NCI-H128 (cell line): ENCODE results near the gene GNG2.

ENCODE experiments used
- DNase-seq: peaks from one replicate; lab custom pipeline; 2025; ENCODE audit not compliant: unreplicated experiment; lab: John Stamatoyannopoulos, UW

The GNG2 gene

DNA sequence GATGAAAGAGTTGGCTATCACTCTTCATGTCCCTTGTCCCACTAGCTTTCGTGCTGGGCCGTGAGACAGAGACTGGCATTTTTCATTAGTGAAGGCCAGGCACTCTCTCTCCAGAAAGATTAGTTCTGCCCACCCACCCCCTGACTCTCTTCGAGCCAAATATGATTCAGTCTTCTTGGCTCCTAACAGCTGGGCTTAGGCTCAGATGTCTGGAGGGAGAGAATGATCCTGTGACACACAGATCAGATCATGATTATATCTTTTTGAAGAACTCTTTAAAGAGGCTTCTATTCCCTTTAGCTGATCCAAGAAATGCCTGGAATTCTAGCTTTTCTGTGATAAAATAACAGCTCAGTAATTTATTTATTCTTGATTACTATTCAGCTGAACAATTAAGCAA, 5.2 kb upstream of the GNG2 start:
- no peak for DNase-seq

DNA sequence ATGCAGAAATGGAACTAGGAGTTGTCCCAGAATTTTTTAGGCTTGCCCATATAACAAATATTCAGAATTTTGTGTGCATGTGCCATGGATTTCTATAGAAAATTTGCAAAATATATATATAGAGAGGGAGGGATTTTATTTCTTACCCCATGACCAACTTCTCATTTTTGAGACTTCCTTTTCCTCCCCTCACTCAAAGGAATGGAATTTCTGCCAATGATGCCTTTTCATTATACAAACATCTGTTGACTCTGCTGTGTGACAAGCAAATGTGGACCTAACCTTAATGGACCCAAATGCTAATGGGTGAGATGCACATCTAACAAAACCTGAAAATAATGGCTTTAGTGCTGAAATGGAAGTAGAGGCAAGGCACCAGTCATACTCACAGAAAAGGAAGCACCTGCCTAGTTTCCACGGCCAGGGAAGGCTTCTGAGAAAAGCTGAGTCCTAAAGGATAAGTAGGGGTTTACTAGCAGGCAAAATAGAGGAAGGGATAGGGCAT, 3.6 kb upstream of the GNG2 start:
- no peak for DNase-seq

DNA sequence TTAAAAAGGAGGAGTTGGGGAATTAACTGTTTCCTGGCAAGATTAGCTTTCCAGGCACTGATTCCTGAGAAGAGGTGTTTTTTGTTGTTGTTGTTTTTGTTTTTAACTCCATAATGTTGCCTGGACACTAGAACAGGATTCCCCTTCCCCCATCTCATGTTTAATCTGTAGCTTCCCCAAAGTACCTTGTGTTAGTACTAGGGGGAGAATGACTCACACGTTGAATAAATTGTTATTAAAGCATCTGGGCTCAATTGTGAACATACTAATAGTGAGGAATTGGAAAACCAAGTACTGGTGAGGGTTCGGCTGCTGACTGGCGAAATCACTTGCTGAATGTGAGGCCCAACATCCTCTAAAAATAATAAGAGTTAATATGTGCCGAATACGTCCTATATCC, 1.3 kb upstream of the GNG2 start:
- DNase-seq = no peak

DNA sequence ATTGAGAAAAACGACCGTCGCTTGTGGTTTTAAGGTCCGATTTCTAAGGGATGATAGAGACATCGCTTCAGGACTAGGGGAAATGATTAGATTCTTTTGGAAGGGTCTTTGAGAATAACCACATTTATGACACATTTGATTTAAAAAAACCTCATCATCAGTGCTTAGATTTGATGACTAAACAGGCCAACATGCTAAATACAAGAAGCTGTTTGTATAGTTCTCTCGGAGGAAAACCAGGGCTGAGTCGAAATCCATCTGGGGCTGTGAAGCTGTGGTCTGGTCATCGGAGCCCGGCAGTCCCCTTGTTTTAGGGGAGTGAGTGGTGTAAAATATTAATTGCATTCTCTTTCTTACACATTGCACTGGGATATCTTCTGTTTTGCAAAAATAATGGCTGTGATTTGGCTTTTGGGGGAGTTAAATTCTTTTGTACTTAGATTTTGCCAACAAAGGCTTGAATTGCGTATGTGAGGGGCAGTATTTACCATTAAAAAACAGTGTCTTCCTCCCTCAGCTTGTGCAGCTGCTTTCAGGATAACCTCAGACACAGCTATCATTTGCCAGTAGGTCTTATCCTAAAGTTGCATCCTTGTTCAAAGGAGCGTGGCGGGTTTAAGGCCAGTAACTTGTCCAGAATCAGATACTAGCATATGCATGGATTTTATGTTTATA, 550 bp downstream of the GNG2 start:
- DNase-seq = no peak

DNA sequence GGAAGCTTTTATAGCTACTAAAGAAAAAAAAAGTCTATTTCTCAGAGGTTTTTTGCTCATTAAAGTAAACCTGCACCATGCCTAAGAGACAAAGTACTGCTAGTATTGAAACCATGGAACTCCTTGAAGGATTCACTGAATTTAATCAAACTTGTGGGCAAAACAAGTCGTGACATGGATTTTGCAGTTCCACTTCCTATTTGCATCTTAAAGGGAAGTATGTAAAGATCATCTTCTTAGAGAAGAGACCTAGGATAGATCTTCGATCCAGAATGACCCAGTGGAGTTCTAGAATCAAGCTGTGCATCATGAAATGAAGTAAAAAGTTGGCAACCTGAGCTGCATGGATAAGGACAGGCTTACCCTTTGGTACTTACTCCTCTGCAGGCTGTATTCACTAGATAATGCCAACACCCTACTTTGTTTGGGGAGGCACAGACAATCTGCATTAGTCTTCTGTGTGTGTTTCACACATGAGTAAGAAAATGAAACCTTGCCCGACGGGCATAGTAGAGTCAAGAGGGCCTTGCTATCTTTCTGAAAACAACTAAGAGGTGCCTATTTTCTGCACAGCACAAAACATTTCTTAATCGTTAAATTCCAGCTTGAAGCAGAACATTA, 1.9 kb downstream of the GNG2 start:
- no peak for DNase-seq

DNA sequence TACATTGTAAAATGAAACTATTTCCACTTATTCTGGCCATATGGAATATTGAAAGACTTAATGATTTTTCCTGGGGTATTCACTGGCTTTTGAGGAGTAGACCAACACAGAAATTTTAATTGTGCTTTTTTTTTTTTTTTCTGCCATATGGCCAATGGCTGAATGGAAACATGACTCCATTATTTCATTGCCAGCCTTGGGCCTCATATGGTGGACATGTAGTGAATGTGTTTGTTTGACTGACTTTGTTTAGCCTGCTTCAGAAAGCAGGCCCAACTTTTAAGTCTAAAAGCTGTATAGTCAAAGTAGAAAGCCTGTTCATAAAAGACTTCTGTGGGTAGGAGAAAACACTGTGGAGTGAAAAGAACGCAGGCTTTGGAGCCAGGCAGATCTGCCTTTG, 2.4 kb downstream of the GNG2 start:
- DNase-seq = no peak

DNA sequence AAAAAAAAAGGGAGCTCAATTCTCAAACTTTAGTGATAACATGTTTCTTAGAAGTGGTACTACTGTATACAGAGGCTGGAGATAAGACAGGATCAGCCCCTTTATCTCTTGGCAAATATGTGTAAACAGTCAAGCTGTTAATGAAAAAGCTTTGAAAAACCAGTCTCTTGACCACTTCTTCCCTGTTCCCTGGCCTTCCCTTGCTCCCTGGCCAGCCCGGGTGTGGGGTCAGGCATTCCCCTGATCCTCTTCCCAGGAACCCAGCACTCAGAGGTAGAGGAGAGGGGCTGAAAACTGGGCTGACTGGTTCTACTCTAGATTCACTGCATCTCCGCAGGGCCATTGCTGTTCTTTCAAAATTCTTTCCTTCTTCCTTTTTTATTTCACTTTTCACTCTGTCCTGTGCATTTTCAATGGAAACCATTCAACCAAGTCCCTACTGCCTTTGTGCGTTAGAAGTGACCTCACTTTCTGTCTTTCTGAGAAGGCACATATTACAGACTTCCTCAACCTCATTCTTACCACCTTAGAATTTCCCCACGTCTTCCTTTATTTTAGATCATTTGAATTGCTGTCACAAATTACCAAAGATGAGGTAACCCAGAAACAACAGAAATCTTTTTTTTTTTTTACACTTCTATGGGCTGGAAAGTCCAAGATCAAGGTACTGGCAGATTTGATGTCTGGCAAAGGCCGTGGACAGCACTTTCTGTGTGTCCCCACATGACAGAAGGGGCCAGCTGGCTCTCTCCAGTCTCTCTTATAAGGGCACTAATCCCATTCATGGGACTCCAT, 5.7 kb downstream of the GNG2 start:
- DNase-seq = no peak

DNA sequence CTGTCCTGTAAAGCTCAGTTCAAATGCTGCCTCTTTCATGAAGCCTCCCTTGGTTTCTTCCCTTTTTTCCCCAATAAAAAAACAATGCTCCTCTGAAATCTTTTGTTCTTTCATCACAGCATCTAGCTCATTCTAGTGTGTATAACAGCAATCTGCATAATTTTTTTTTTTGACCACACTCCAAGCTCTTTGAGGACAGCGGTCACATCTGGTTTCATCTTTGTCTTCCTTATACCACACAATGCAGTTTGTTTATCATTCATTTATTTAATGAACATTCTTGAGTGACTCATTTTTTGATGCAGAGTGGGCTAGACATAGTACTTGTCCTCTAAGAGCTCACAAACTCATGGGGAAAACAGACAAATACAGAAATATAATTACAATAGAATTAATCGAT, 7.3 kb downstream of the GNG2 start:
- no peak for DNase-seq

DNA sequence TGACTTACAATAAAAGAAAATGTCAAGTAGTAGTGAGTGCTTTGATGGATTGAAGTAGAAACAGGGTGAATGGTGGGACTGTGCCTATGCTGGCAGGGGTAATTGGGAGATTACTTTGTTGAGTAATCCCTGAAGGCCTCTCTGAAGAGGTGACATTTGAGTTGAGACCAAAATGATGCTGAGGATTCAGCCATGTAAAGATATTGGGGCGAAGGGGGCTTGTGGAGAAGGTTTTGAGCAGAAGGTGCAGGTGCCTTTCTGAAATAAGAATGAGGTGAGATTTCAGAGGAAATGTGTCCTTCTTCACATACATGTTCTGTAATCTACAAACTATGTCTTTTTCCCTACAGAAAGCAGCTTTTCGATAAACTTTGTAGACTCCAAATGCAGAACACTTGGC, 8.0 kb downstream of the GNG2 start:
- DNase-seq = no peak

DNA sequence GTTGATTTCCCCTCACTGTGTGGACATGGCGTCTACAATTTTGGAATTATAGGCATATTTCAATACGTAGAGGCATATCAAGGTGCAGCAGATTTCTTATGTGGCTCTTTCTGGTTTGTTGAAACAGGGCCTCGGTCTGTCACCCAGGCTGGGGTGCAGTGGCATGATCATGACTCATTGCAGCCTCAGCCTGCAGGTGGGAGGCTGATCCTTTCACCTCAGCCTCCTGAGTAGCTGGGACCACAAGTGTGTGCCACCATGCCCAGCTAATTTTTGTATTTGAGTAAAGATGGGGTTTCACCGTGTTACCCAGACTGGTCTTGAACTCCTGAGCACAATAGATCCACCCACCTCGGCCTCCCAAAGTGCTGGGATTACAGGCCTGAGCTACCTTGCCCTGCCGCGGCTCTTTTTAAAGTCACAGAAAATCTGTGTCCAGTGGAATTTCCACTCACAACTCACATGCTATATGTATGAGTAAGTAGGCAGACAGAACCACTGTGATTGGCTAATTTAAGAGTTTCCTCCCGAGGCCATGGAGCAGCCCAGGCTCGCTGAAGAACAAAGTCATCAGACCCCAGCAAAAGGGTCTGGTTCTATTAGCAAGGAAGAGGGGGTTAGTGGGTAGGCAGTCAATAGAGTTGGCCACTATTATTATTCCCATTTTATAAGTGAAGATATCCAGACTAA, 9.1 kb downstream of the GNG2 start:
- no peak for DNase-seq

DNA sequence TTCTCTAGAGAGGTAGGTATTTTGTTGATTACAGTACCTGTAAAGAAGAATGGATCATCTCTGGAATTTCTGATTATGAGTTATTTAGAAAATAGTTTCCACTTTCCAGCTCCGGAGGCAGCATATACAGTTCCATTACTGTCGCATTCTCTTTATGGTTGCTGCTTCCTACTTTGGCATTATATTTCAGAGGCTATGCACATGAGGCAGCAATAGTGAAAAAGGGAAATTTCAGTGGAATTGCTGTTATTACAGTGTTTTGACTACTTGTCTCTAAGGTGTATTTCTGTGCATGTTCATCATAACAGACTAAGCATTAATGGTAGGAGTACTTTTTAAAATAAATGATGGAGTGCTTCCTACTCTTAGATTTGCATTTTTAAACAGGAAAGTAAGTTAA, 10.2 kb downstream of the GNG2 start:
- no peak for DNase-seq

DNA sequence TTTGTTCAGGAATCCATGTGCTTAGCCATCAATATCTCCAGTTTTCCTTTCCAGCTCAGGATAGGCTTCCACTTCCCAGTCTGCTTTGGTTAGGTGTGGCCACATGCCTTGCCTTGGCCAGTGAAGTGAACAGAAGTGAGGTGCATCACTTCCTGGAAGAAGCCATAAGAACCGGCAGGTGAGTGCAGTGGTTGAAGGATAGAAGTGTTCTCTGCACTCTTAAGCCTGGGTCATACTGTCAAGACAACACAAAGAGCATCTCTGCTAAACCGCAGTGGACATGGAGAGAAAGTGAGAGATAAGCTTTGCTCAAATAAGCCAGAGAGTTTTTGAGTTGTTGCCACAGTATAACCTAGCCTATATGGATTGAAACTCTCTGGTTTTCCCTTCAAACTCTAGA, 11.4 kb downstream of the GNG2 start:
- no peak for DNase-seq

DNA sequence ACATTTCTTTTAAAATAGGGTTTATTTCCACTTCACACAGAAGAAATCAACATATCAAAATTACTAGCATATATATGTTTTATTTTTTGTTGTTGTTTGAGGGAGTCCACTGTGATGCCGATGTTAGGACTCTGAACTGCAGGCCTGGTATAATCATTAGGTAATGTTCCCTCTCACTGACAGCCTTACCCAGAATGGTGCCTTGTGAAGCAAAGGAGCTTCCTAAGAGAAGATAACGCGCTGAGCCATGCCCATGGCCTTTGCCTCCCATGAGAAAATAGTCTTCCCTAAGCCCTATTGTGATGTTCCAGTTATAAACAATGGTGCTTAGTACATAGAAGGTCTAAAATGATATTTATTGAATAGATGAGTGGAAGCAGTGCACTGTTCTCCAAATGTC, 12.0 kb downstream of the GNG2 start:
- DNase-seq = no peak

DNA sequence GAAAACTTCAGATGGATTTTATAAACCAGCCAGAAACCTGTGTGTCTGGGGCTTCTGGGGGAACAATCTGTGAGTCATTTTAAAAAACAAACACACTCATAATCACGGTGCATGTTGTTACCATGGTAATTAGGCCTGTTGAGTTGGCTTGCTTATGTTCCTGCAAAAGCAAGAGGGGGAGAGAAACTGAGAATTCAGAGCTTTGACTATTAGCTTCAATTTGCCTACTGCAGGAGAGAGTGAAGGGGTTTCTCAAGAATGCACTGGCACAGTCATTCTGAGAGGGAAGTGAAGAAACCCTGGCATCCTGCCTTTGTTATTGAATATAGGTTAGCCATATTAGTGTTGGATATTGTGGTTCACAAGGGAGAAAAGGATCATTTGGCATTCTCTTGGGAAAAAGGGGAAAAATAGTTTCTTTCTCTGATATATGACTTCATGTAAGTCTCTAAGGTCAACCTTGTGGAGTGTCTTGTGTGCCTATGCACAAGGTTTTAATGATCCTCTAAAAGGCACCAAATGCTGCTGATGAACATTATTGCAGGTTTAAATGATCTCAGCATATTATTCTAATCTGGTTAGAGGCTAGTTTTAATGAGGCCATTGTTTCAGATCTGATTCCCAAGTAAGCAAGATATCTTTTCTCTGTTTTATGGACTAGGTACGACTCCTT, 12.9 kb downstream of the GNG2 start:
- no peak for DNase-seq

DNA sequence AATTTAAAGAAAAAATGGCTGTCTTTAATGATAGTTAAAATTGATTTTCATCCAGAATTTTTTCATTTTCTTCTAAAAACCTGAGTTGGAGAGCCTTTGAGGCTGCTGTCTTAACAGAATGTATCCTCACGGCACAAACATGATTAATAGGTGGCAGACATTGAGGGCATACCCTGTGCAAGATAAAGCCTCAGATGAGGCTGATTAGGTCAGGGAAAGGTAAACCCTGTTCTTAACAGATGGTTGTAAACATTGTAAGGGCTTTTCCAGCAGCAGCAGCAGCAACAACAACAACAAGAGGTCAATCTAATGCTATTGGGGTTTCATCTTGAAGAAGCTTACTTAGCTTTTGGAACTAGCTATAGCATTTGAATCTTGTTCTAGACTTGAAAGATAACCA, 17.4 kb downstream of the GNG2 start:
- no peak for DNase-seq

DNA sequence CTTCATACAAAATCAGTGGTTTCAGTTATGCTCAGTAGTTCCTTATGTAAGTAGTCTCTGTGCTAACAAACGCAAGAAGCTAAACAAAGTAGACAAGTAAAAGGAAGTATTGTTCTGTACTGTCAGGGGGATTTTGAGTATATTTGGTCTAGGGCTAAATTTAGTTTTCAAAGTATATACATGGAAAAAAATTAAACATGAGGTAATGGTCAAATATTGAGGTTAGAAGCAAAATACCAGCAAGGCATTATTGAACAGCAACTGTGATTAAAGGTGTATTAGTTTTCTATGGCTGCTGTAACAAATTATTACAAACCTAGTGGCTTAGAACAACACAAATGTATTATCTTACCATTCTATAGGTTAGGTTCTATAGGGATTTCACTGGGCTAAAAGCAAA, 18.8 kb downstream of the GNG2 start:
- no peak for DNase-seq

DNA sequence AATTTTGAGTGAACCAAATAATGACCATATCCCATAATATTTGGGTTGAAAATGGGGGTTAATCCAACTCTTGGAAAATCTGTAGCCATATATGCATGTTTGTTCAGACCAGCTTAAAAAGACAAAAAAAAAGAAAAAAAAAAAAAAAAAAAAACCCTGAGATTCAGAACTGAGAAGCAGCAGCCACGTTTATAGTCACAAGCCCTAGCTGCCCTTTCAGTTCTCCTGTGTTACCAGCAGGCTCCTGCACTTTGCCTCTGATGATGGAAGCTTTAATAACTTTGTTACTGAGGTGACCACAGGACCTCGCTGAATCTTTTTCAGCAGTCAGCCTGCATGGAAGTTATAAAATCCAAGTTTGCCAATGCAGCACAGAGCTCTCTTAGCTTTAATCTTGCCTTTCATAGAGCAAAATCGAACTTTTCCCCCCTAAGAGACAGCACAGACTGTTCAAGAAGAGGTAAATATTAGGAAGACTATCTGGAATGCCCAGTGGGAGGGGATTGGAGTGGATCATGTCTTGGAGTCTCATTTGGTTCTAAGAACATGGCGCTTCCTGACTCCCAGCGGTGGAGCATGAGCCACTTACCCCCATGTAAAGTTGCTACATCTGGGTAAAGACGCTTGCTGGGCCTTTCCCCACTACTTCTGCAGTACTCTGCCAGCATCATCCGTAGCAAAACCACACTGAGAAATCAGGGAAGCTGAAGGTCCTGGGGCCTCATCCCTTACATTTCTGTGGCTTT, 20.6 kb downstream of the GNG2 start:
- no peak for DNase-seq

DNA sequence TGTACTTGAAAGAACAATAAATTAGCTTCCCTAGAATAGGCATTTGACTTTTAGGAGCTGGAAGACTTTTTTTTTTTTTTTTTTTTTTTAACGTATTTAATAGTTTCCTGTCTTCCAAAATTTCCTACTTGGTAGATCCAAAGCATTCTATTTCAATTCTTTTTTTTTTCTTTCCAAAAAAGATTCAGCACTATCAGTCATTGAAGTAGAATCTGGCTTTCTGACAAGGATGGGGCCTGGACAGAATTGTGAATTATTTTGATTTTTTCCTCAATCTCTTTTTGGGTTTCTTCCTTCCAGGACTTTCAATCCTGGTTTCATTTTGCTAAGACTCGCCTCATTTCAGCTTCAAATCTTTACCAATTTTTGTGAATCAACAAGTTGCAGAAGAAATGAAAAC, 21.2 kb downstream of the GNG2 start:
- no peak for DNase-seq

DNA sequence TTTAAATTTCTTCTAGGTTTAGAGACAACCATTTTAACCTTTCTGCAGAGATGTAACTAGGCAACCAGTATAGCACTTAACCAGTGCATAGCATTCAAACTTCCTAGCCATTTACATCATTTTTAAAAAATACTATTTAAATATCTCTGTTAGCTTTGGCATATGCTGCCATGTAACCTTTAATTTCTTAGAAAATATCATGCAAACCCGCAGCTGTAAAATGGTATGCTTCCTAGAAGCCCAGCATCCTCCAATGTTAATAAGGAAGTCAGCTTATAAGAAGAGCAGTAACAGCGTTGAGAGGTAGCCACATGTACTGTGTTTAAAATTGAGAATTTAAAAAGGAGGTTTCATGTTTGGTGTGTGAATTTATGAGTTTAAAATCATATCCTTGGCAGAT, 22.8 kb downstream of the GNG2 start:
- DNase-seq = no peak
